Right ventricle myocardium inferior (tissue), 1 donor: ENCODE results near the gene FAAP24. TPM values are rescaled to one million over a fixed set of nuclear protein-coding genes. Genes with fewer than 3 reads are reported as not detected.
"Not testable (repeated sequence)": the region's sequence is repeated elsewhere in the genome, so short reads cannot be mapped to it uniquely, and the experiment has no call there.

Experiments used
- ATAC-seq: fragments of 200-7000 bp; cut with Tn5 transposase; one replicate; pipeline ENCODE4 v1.9.1; 2020; ENCODE audit warnings: mild to moderate bottlenecking, moderate library complexity
- DNase-seq: peaks from one replicate; pipeline ENCODE4 v3.0.0; 2021; ENCODE audit errors: missing footprints
- intact Hi-C: fragments of 100-400 bp; cut with DNase I; formaldehyde crosslinking; loops from one replicate; pipeline ENCODE4 v1.11.0; 2022
- long read RNA-seq: library from polyadenylated mRNA; unstranded; transcript quantifications from one replicate; pipeline ENCODE4 v2.0.0, GENCODE V29; 2021
- total RNA-seq: library from RNA; stranded (reverse); fragmentation: NEBNext Ultra II Directional; extraction: Animal tissue kit (Norgen Biotek cat#: 25700); gene quantifications from one replicate; pipeline ENCODE4 v1.2.1, GENCODE V29; 2021
- donor health status: DM: no; HTN: yes; CAD: no; lungs with severe emphysema.

The FAAP24 gene
- 0.46 TPM for total RNA-seq
- long read RNA-seq: 0 reads

GRCh38 chr19:32971715-32972540 lies at the start of gene FAAP24, which contains the start of gene CEP89:
Gene FAAP24 (plus strand): TSS chr19:32972242. CDS start chr19:32973197, 955 bp downstream.
Gene CEP89 (minus strand): TSS chr19:32971958. CDS start chr19:32971874, 84 bp downstream.
- intact Hi-C loops: loop anchor here (5.0 kb wide), 2 partner anchors 110 to 205 kb away; partner anchors contain the start of gene GPATCH1
- DNase-seq (peak; percentile 97), ATAC-seq (peak; percentile 99)

GRCh38 chr19:32924200-32924599 lies 47.8 kb upstream of the FAAP24 start:
- no peak for DNase-seq
- intact Hi-C loops: no loop called here
- no peak for ATAC-seq

- DNase-seq (no peak), ATAC-seq (no peak)
- intact Hi-C loops: no loop called here
Measured at GRCh38 chr19:32928806-32929205, 43.2 kb upstream of the FAAP24 start.

GRCh38 chr19:32930567-32930966 lies 41.5 kb upstream of the FAAP24 start:
- DNase-seq: no peak
- ATAC-seq: no peak
- intact Hi-C loops: no loop called here

- ATAC-seq (no peak), DNase-seq (no peak)
- intact Hi-C loops: no loop called here
Measured at GRCh38 chr19:32933571-32933970, 38.5 kb upstream of the FAAP24 start.

GRCh38 chr19:32935629-32936028 lies 36.4 kb upstream of the FAAP24 start:
- ATAC-seq (no peak), DNase-seq (no peak)
- intact Hi-C loops: no loop called here

- DNase-seq (no peak), ATAC-seq (no peak)
- intact Hi-C loops: no loop called here
Measured at GRCh38 chr19:32936065-32936464, 36.0 kb upstream of the FAAP24 start.

- intact Hi-C loops, ATAC-seq, DNase-seq: not testable (repeated sequence)
Measured at GRCh38 chr19:32941273-32941672, 30.8 kb upstream of the FAAP24 start.

- no peak for DNase-seq
- ATAC-seq: no peak
- intact Hi-C loops: no loop called here
Measured at GRCh38 chr19:32945260-32945659, 26.8 kb upstream of the FAAP24 start.

GRCh38 chr19:32966750-32967149 lies 5.3 kb upstream of the FAAP24 start:
- intact Hi-C loops: no loop called here
- no peak for DNase-seq
- no peak for ATAC-seq

GRCh38 chr19:32969549-32969948 lies 2.5 kb upstream of the FAAP24 start:
- no peak for DNase-seq
- no peak for ATAC-seq
- intact Hi-C loops: no loop called here

- intact Hi-C loops: loop anchor here (5.0 kb wide), 2 partner anchors 111 to 206 kb away; partner anchors contain the start of gene GPATCH1
- no peak for DNase-seq
- ATAC-seq: no peak
Measured at GRCh38 chr19:32971012-32971595, 938 bp upstream of the FAAP24 start.

GRCh38 chr19:32976223-32976805 lies 4.3 kb downstream of the FAAP24 start:
- intact Hi-C loops: loop anchor here (2.0 kb wide), 1 partner anchor 142 kb away; no protein-coding TSS in a partner anchor
- ATAC-seq: no peak
- DNase-seq: peak; percentile 88

GRCh38 chr19:32977280-32977679 lies 5.2 kb downstream of the FAAP24 start:
- intact Hi-C loops: loop anchor here (2.0 kb wide), 1 partner anchor 142 kb away; no protein-coding TSS in a partner anchor
- DNase-seq: no peak
- peak; percentile 38 for ATAC-seq

GRCh38 chr19:32977813-32978212 lies 5.8 kb downstream of the FAAP24 start:
- not testable (repeated sequence) for ATAC-seq, DNase-seq
- intact Hi-C loops: loop anchor here (2.0 kb wide), 1 partner anchor 141 kb away; no protein-coding TSS in a partner anchor

GRCh38 chr19:32979807-32980206 lies 7.8 kb downstream of the FAAP24 start:
- intact Hi-C loops, ATAC-seq: not testable (repeated sequence)

GRCh38 chr19:32982488-32982887 lies 10.4 kb downstream of the FAAP24 start:
- DNase-seq, ATAC-seq, intact Hi-C loops: not testable (repeated sequence)

More at GRCh38 chr19:32979807-32980206, 7.8 kb downstream of the FAAP24 start:
- not testable (repeated sequence) for DNase-seq

- DNase-seq, intact Hi-C loops, ATAC-seq: not testable (repeated sequence)
Measured at GRCh38 chr19:32988254-32988653, 16.2 kb downstream of the FAAP24 start.

GRCh38 chr19:32988724-32989123 lies 16.7 kb downstream of the FAAP24 start:
- intact Hi-C loops: no loop called here
- DNase-seq: no peak
- ATAC-seq: no peak
